GM08714 (cell line): ENCODE measurements around the gene PEX14.

Experiments
- H3K4me3 ChIP-seq: fragments of 200-500 bp; sonication (Bioruptor generic); 2 replicates; pipeline ENCODE4 v1.5.1; 2014; ENCODE audit warnings: mild to moderate bottlenecking, low read length, inconsistent platforms
- ZNF274 ChIP-seq: IDR thresholded peaks from 2 replicates; pipeline ENCODE4 v1.6.1; 2012; ENCODE audit warnings: mild to moderate bottlenecking, low read depth, low read length

The PEX14 gene

GRCh38 chr1:10640843-10641553 lies 166.2 kb downstream of the PEX14 start:
- no peak overlapping the region for H3K4me3 ChIP-seq

GRCh38 chr1:10641976-10642375 lies 167.2 kb downstream of the PEX14 start:
- no peak overlapping the region for H3K4me3 ChIP-seq
- TF ChIP-seq ZNF274: no peak

More at GRCh38 chr1:10640843-10641553, 166.2 kb downstream of the PEX14 start:
- no peak for TF ChIP-seq ZNF274

GRCh38 chr1:10642403-10643080 lies 167.8 kb downstream of the PEX14 start:
- H3K4me3 ChIP-seq: no peak overlapping the region
- TF ChIP-seq ZNF274: no peak

- no peak for TF ChIP-seq ZNF274
- H3K4me3 ChIP-seq: no peak overlapping the region
These were observed 169.0 kb downstream of the PEX14 start for GRCh38 chr1:10643607-10644306.

- no peak overlapping the region for H3K4me3 ChIP-seq
- TF ChIP-seq ZNF274: no peak
These were observed 169.8 kb downstream of the PEX14 start for GRCh38 chr1:10644307-10645128.

GRCh38 chr1:10646347-10646861 lies 171.7 kb downstream of the PEX14 start:
- no peak for TF ChIP-seq ZNF274
- H3K4me3 ChIP-seq: no peak overlapping the region

- H3K4me3 ChIP-seq: no peak overlapping the region
- no peak for TF ChIP-seq ZNF274
These were observed 172.8 kb downstream of the PEX14 start for GRCh38 chr1:10647414-10648170.

GRCh38 chr1:10648689-10649516 lies 174.2 kb downstream of the PEX14 start:
- H3K4me3 ChIP-seq: no peak overlapping the region
- no peak for TF ChIP-seq ZNF274

GRCh38 chr1:10649517-10650201 lies 174.9 kb downstream of the PEX14 start:
- H3K4me3 ChIP-seq: no peak overlapping the region
- TF ChIP-seq ZNF274: no peak

- no peak overlapping the region for H3K4me3 ChIP-seq
These were observed 176.0 kb downstream of the PEX14 start for GRCh38 chr1:10650556-10651388.

GRCh38 chr1:10651389-10651766 lies 176.6 kb downstream of the PEX14 start:
- H3K4me3 ChIP-seq: no peak overlapping the region
- no peak for TF ChIP-seq ZNF274

More at GRCh38 chr1:10650556-10651388, 176.0 kb downstream of the PEX14 start:
- TF ChIP-seq ZNF274: no peak
